Right kidney (tissue), 1 donor: Measurements from ENCODE around the gene RXRA.

Source experiments
- DNase-seq: peaks from one replicate; pipeline ENCODE4 v3.0.0-alpha.2; 2016

The RXRA gene

DNA sequence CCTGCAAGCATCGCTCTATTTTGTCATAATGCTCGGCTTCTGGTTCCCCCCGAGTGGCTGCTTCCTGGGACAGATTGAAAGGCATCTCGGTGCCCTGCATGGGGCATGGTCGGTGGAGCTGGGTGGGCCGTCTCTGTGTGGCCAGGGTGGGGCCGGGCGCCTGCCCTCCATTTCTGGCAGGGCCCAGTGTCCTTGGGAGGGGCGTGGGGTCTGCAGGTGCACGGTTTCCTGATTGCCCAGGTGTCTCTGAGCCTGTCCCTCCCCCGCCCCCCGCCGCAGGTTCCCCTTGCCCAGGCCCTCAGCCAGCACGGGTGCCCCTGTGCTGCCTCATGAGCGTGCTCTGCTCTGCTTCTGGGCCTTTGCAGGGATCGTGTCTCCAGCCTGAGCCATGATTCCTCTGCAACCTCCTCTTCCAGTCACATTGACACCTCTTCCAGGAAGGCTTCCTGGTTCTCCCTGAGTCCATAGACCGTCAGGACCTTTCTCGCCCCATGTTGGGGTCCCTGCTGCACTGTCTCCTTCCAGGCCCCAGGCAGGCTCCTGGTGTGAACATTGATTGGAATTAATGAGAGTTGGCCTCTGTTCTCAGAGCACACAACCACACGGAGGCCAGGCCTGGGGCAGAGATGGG, 90.2 kb downstream of the RXRA start:
- no peak for DNase-seq

- DNase-seq = no peak
Observed at GRCh38 chr9:134418354-134418753, 92.1 kb downstream of the RXRA start.

DNA sequence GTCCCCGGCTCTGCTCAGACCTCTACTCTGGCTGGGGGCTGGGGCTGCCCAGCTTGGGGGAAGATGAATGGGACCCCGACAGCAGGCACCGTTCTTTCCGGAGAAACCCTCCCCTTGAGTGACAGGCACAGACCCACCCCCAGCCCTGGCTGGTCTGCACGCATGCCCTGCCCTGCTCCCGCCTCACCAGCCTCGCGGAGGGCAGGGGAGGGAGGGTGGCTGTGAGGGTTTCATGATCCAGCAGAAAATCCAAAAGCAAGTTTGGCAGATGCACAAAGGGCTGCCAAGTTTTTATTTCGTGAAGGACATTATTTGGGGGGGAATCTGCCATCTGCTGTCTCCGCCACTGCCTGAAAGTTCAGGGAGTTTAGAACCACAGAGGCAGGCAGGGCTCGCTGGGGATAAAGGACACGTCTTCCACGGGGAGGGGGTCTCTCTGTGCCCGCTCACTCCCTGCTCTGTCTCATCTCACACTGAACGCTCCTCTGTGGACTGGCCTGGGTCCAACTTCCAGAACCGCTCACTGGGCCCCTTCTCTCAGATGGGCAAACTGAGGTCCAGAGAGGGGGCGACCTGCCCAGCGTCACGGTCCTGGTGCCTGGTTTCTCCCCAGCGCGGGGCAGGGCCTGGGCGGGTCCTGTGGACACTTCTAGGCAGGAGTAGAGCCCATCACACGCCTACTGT, 92.9 kb downstream of the RXRA start:
- no peak for DNase-seq

GRCh38 chr9:134419684-134420076, 93.4 kb downstream of the RXRA start:
- DNase-seq = no peak

DNA sequence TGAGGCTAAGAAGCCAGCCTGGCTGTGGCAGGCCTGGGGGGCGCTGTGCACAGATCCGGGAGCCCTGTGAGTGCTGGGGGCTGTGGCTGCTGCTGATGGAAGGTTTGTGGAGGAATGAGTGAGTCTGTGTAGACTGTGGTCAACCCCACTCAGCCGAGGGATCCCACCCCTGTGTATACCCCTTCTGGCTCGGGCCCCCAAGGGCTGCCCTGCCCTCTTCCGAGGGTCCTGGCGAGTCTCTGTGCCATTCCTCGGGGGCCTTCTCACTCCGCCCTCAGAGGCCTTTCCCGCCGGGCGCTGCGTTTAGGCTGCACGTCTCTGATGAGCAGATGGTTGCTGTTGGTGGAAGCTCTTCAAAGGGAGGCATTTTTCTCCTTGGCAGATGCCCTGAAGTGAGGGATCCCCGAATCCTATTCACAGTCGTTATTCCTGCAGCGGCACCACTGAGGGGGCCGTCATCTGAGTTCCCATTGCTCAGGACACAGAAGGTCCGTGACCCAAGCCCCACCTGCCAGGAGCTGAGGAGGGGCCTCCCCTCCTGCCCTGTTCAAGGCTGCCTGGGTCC, 94.1 kb downstream of the RXRA start:
- no peak for DNase-seq

DNA sequence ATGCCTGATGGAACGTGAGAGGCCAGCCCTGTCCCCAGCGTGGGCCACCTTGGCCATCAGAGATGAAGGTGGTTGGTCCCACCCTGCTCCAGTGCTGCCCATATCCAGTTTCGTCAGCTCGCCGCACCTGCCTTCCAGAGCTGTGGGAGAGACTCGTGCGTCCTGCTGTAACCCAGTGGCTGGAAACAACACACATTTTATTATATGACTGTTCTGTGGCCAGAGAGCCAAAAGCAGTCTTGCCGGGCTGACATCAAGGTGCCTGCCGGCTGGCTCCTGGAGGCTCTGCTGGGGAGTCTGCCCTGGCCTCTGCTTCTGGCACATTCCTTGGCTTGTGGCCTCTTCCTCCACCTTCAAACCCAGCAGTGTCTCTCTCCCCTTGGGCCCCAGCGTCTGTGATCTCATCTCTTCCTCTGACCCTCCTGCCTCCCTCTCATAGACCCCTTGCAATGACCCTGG, 94.7 kb downstream of the RXRA start:
- no peak for DNase-seq

GRCh38 chr9:134421888-134422287, 95.6 kb downstream of the RXRA start:
- no peak for DNase-seq

DNA sequence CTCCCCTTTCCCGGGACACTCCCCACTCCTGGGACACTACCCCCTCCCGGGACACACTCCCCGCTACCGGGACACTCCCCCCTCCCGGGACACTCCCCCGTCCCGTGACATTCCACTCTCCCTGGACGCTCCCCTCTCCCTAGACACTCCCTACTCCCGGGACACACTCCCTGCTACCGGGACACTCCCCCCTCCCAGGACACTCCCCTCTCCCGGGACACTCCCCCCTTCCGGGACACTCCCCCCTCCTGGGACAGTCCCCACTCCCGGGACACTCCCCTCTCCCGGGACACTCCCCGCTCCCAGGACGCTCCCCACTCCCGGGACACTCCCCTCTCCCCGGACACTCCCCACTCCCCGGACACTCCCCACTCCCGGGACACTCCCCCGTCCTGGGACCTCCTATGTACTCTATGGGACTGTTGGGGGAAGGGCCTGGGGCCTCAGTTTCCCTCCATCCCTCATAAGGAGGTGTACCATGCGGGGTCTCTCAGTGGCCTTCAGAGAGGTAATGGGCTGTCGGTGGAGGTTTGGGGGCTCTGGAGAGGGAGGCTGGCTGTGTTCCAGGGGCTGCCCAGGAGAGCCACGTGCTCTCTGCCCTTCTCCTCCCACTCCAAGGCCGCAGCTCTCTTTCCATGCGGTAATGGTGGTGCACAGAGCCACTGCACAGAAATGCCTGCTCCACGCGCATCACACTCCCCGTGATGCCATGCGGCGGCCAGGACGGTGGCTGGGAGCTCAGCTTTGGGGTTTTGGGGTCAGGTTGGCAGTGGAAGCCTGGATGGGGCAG, 96.2 kb downstream of the RXRA start:
- DNase-seq = peak; percentile 66

DNA sequence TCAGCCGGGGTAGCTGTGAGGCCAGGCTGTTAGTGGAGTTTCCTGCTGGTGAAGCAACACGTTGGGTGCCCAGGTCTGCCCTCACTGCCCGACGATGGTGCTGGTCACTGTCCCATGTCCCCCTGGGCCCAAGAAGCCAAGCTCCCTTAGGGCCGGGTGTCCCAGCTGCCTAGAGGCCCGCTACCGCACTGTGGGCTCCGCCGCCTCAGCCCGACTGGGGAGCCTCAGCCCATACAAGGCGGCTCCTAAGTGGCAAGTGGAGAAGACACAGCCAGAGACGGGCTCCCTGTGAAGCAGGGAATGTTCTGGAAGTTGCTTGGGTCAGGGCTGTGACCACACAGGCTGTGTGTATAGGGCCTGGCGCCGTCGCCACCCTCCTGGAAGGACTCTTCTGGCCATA, 96.9 kb downstream of the RXRA start:
- no peak for DNase-seq

DNA sequence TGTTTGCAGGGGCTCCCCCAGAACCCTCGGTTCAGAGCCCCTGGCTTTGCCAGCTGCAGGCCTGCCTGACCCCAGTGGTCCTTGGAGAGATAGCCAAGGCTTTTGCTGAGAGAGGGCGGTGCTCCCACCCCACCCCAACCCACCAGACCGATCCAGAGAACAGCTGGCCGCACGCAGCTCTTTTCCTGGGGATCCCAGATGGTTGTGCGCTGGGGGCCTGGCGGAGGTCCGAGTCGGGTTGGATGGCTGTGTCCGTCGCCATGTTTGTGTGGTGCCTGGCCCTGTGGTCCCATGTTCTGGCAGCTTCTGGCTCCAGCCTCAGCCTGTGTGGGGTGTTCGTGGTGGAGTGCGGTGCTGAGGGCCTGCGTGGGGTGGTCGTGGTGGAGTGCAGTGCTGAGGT, 97.5 kb downstream of the RXRA start:
- DNase-seq = no peak

GRCh38 chr9:134424818-134425217, 98.6 kb downstream of the RXRA start:
- DNase-seq = no peak

DNA sequence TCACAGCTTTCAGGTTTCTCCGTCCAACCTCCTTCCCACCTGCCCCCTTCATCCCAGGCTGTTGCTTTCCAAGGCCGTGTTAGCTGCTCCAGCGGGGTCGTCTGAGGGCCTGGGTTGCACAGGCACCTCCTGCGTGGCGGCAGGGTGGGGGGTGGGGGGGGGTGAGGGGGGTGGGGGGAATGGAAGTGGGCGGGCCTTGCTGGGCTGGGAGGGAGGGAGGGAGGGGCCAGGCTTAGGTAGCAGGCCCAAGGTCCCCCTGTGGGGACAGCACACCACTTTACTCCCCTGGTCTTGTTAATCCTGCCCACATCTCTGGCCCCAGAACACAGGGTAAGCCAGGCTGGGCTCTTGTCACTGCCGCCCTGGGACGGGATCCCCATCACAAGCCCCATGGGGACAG, 99.1 kb downstream of the RXRA start:
- no peak for DNase-seq

DNA sequence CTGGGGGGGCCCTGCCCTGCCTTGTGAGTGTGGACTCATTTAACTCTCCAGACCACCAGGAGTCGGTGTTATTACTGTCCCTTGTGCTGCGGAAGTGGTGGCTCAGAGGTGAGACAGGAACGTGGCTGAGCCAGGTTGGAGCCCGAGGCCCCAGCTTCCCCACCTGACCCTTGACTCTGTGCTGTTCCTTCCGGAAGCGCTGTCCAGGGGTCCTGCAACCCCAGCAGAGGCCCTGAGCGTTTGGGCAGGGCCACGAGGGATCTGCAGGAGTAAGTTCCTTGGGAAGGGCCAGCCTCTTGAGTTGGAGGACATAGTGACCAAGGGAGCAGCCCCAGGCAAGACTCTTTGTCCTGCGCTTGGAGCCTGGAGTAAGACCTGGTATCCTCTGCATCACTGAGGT, 99.6 kb downstream of the RXRA start:
- no peak for DNase-seq

DNA sequence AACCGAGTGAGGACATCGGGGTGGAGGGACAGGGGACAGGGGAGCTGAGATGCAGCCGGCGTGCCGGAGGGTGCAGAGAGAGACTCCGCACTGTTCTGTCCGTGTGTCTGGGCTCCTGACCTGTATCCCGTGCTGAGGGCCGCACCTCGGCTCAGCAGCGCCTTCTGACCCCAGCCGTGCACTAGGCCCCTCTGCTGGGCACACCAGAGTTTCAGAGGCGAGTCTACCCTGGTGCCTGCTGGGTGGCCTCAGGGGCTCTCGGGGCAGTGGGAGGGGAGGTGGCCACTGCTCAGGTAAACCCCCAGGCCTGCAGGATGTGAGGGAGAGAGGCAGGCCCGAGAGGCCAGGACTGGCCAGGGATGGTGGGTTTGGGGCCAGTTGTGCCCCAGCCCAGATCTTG, 100.2 kb downstream of the RXRA start:
- no peak for DNase-seq

GRCh38 chr9:134427153-134427782, 101.0 kb downstream of the RXRA start:
- no peak for DNase-seq

DNA sequence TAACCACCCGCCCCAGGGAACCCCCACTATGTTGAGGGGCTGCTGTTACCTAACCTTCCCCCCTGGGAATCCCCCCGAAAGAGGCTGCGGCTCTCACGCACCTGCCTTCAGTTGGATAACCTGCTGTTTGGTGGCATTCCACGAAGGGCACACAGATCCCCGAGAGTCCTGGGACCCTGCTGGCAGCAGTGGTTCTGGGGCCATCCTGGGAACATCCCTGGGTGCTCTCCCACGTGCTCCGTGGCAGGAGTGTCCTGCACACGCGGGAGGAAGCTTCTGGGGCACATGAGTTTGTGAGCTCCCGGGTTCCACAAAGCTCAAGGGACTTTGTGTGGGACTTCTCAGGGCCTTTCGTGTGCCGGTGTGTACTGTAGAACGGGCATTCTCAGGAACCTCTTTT, 102.3 kb downstream of the RXRA start:
- no peak for DNase-seq

- DNase-seq = no peak
Observed at GRCh38 chr9:134429007-134429406, 102.8 kb downstream of the RXRA start.

GRCh38 chr9:134429481-134429880, 103.2 kb downstream of the RXRA start:
- no peak for DNase-seq

- no peak for DNase-seq
Observed at GRCh38 chr9:134431095-134431494, 104.8 kb downstream of the RXRA start.

DNA sequence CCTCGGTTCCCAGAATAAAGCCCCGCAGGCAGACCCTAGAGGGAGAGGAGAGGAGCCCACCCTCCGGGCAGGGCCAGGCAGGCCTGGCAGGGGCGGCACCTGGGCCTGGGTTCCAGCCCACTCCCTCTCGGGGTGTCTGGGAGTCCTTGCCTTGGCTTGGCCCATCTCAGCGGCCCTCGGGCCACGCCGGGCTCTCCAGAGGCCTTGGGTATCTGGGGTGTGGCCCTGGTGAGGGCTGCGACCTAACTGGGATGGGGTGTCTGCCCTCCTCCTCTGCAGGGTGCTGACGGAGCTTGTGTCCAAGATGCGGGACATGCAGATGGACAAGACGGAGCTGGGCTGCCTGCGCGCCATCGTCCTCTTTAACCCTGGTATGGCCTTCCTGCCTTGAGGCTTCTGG, 105.4 kb downstream of the RXRA start:
- DNase-seq = no peak

DNA sequence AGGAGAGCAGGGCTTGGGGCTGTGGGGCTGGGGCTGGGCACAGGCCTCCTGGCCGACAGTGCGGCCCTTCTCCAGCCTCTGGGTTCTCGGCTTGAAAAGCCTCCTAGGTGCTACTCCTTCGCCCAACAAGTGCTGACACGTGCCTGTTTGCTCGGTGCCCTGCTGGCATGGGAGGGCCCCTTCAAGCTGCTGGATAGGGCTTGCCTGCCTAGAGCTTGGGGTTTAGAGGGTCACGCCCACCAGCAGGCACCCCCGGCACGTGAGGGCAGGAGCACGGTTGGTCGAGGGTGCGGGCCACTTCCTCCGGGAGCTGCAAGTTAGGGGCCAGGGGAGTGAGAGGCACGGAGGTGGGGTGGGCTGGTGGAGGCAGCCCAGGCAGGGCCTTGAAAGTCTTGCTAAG, 106.2 kb downstream of the RXRA start:
- no peak for DNase-seq

GRCh38 chr9:134433101-134433500, 106.8 kb downstream of the RXRA start:
- DNase-seq = no peak
